HCT116 (cell line): ENCODE results near the gene COPG2. TPM values are rescaled to one million over a fixed set of nuclear protein-coding genes. Genes with fewer than 3 reads are reported as not detected.

Experiments used
- ATAC-seq: fragments of 200-7000 bp; cut with Tn5 transposase; 2 replicates; pipeline ENCODE4 v1.9.1; 2020; ENCODE audit warnings: mild to moderate bottlenecking, moderate library complexity
- BruUV-seq: library from RNA; stranded (reverse); fragments of 400-500 nt; replicated peaks from 2 replicates; lab custom pipeline; 2021; lab: Mats Ljungman, UMichigan
- CTCF ChIA-PET: fragments of 300-600 bp; sonication (Branson Sonifier 250); formaldehyde crosslinking; loops from one replicate; lab custom pipeline; 2021; ENCODE audit warnings: antibody characterized with exemption; lab: Charles Lee
- POLR2A ChIA-PET: fragments of 300-600, 350-600 bp; sonication (Branson Sonifier 250); formaldehyde crosslinking; loops from one replicate; lab custom pipeline; 2021; ENCODE audit warnings: antibody characterized with exemption; lab: Charles Lee
- RAD21 ChIA-PET, 2 experiments: fragments of 300-600 bp; sonication (Branson Sonifier 250); formaldehyde crosslinking; loops; one replicate each; lab custom pipeline; 2023; ENCODE audit warnings: low total read pairs in 2 of 2; ENCODE audit not compliant: uncharacterized antibody in 2 of 2, unreplicated experiment in 2 of 2, low non-redundant PET in 1 of 2; lab: Charles Lee
- DNase-seq: peaks from one replicate; pipeline ENCODE4 v3.0.0-alpha.2; 2010; ENCODE audit warnings: low read depth, low spot score
- H2AFZ ChIP-seq: fragments of 200-600 bp; shearing (Covaris generic), sonication (generic); 2 replicates; pipeline ENCODE4 v1.6.1; 2017; ENCODE audit warnings: low read depth, mixed run types, mixed read lengths, antibody characterized with exemption, low read length; ENCODE audit not compliant: poor library complexity, severe bottlenecking
- H3K27ac ChIP-seq: 2 replicates; pipeline ENCODE4 v1.5.1; 2012; ENCODE audit warnings: low read depth, low read length
- H3K27me3 ChIP-seq: fragments of 200-600 bp; sonication (generic); 2 replicates; pipeline ENCODE4 v1.6.1; 2016; ENCODE audit warnings: mixed run types, low read length, mixed read lengths; ENCODE audit not compliant: insufficient read depth
- H3K36me3 ChIP-seq, 2 experiments: fragments of 200-500 bp in 1 of 2; fragments of 200-600 bp in 1 of 2; sonication (Bioruptor generic) in 1 of 2; sonication (generic) in 1 of 2; 2 replicates each; pipeline versions ENCODE4 v1.5.1 to v1.6.1; 2014 to 2016; ENCODE audit warnings: low read length in 2 of 2, inconsistent platforms in 1 of 2, mixed read lengths in 1 of 2, mixed run types in 1 of 2; ENCODE audit not compliant: insufficient read depth in 2 of 2, control insufficient read depth in 1 of 2
- H3K4me1 ChIP-seq, 2 experiments: fragments of 200-600 bp in 1 of 2; sonication (generic) in 1 of 2; 2 replicates each; pipeline versions ENCODE4 v1.5.1 to v1.6.1; 2012 to 2017; ENCODE audit warnings: low read length in 2 of 2, inconsistent platforms in 1 of 2, mild to moderate bottlenecking in 1 of 2, mixed read lengths in 1 of 2, mixed run types in 1 of 2, moderate library complexity in 1 of 2; ENCODE audit not compliant: insufficient read depth in 2 of 2, control insufficient read depth in 1 of 2
- H3K4me2 ChIP-seq: fragments of 200-600 bp; sonication (generic); 2 replicates; pipeline ENCODE4 v1.6.1; 2017; ENCODE audit warnings: mixed run types, low read length, mixed read lengths
- H3K4me3 ChIP-seq, 2 experiments: fragments of 200-600 bp in 1 of 2; sonication (generic) in 1 of 2; replicated peaks in 1 of 2; 2 replicates each; pipeline ENCODE4 v1.5.1; 2011 to 2016; ENCODE audit warnings: low read length in 2 of 2, control low read depth in 1 of 2, low read depth in 1 of 2, mild to moderate bottlenecking in 1 of 2, mixed read lengths in 1 of 2, mixed run types in 1 of 2
- H3K79me2 ChIP-seq: fragments of 200-600 bp; sonication (generic); 2 replicates; pipeline ENCODE4 v1.6.1; 2017; ENCODE audit warnings: mild to moderate bottlenecking, mixed run types, low read length, moderate library complexity, mixed read lengths; ENCODE audit not compliant: insufficient read depth
- H3K9ac ChIP-seq: fragments of 200-600 bp; sonication (generic); 2 replicates; pipeline ENCODE4 v1.6.1; 2016; ENCODE audit warnings: low read length, mixed read lengths
- H3K9me2 ChIP-seq: fragments of 200-600 bp; sonication (generic), shearing (Covaris generic); 2 replicates; pipeline ENCODE4 v1.6.1; 2017; ENCODE audit warnings: mixed run types, mild to moderate bottlenecking, moderate library complexity; ENCODE audit not compliant: insufficient read depth
- H3K9me3 ChIP-seq, 2 experiments: fragments of 200-500 bp in 1 of 2; fragments of 200-600 bp in 1 of 2; sonication (Bioruptor generic) in 1 of 2; sonication (generic) in 1 of 2; 2 replicates each; pipeline ENCODE4 v1.6.1; 2014 to 2017; ENCODE audit warnings: low read length in 2 of 2, mixed read lengths in 2 of 2, inconsistent platforms in 1 of 2, low read depth in 1 of 2, mild to moderate bottlenecking in 1 of 2, mixed run types in 1 of 2, moderate library complexity in 1 of 2; ENCODE audit not compliant: control insufficient read depth in 1 of 2, insufficient read depth in 1 of 2
- H4K20me1 ChIP-seq: fragments of 200-600 bp; sonication (generic), shearing (Covaris generic); 2 replicates; pipeline ENCODE4 v1.6.1; 2017; ENCODE audit warnings: mixed run types, mild to moderate bottlenecking, moderate library complexity; ENCODE audit not compliant: insufficient read depth
- ATF3 ChIP-seq: IDR thresholded peaks from 2 replicates; pipeline ENCODE4 v1.6.1; 2012
- CBX3 ChIP-seq: IDR thresholded peaks from 2 replicates; pipeline ENCODE4 v1.6.1; 2012; ENCODE audit warnings: low read depth
- CTCF ChIP-seq, 3 experiments: fragments of 200-600 bp in 1 of 3; sonication (generic) in 1 of 3; IDR thresholded peaks in 2 of 3; conservative IDR thresholded peaks in 1 of 3; 2 replicates each; pipeline ENCODE4 v1.5.1; 2012 to 2017; ENCODE audit warnings: low read depth in 2 of 3, low read length in 2 of 3, antibody characterized with exemption in 1 of 3, borderline replicate concordance in 1 of 3, control low read depth in 1 of 3, mild to moderate bottlenecking in 1 of 3, mixed read lengths in 1 of 3, mixed run types in 1 of 3, moderate library complexity in 1 of 3; ENCODE audit not compliant: insufficient read depth in 1 of 3
- EGR1 ChIP-seq: IDR thresholded peaks from 2 replicates; pipeline ENCODE4 v1.6.1; 2012; ENCODE audit warnings: low read depth
- ELF1 ChIP-seq: IDR thresholded peaks from 2 replicates; pipeline ENCODE4 v1.6.1; 2012; ENCODE audit warnings: low read depth, borderline replicate concordance
- EZH2phosphoT487 ChIP-seq: fragments of 200-600 bp; IDR thresholded peaks from 2 replicates; pipeline ENCODE4 v1.6.1; 2018; ENCODE audit warnings: antibody characterized with exemption, borderline replicate concordance
- POLR2A ChIP-seq: IDR thresholded peaks from 2 replicates; pipeline ENCODE4 v1.7.0; 2011; ENCODE audit warnings: borderline replicate concordance; ENCODE audit not compliant: insufficient read depth, insufficient read length; ENCODE audit errors: extremely low read depth
- RAD21 ChIP-seq: IDR thresholded peaks from 2 replicates; pipeline ENCODE4 v1.6.1; 2012; ENCODE audit warnings: low read depth, mild to moderate bottlenecking
- SP1 ChIP-seq: IDR thresholded peaks from 2 replicates; pipeline ENCODE4 v1.6.1; 2012; ENCODE audit warnings: low read depth
- SRF ChIP-seq: IDR thresholded peaks from 2 replicates; pipeline ENCODE4 v1.6.1; 2012; ENCODE audit warnings: low read depth
- TCF7L2 ChIP-seq: IDR thresholded peaks from 2 replicates; pipeline ENCODE4 v1.7.0; 2011; ENCODE audit warnings: borderline replicate concordance, inconsistent platforms; ENCODE audit not compliant: insufficient read depth, insufficient read length; ENCODE audit errors: extremely low read depth
- YY1 ChIP-seq: IDR thresholded peaks from 2 replicates; pipeline ENCODE4 v1.6.1; 2011; ENCODE audit warnings: low read length, low read depth, moderate library complexity, mild to moderate bottlenecking; ENCODE audit not compliant: insufficient replicate concordance; ENCODE audit errors: extremely low read depth
- ZBTB33 ChIP-seq: IDR thresholded peaks from 2 replicates; pipeline ENCODE4 v1.6.1; 2011; ENCODE audit warnings: mild to moderate bottlenecking, low read length, moderate library complexity; ENCODE audit not compliant: insufficient replicate concordance; ENCODE audit errors: extremely low read depth
- intact Hi-C: fragments of 100-400 bp; cut with micrococcal nuclease; formaldehyde crosslinking; loops from 2 replicates; pipeline ENCODE4 v1.10.0; 2022
- total RNA-seq: library from RNA; stranded (reverse); gene quantifications from one replicate; pipeline ENCODE4 v1.2.1, GENCODE V29; 2021; ENCODE audit not compliant: unreplicated experiment

COPG2 gene
- total RNA-seq, 1 experiment from 2014 or later, result 31.0 TPM

GRCh38 chr7:130708766-130709165 lies 40.2 kb upstream of the COPG2 start (continued):
- TF ChIP-seq CTCF (IDR thresholded peaks at IDR 0.05 in 2 of 3, conservative IDR thresholded peaks at IDR 0.05 in 1 of 3; ENCODE audit: borderline replicate concordance in 1 of 3, insufficient read depth in 1 of 3, low read depth in 2 of 3, low read length in 2 of 3) (no peak), POLR2A (no peak), YY1 (no peak), SRF (no peak), ELF1 (no peak), EZH2phosphoT487 (no peak)

- Histone ChIP-seq H3K4me1 (no peaks in the 10 kb centered on the region), H3K9me3 (no peaks in the 10 kb centered on the region), H3K36me3 (no peaks in the 10 kb centered on the region), H3K4me2 (no peak overlapping the region), H3K4me3 (no peak overlapping the region), H3K27ac (no peak overlapping the region), H4K20me1 (no peaks in the 10 kb centered on the region), H3K27me3 (no peaks in the 10 kb centered on the region), H3K79me2 (no peaks in the 10 kb centered on the region), H2AFZ (no peak overlapping the region), H3K9ac (no peak overlapping the region), H3K9me2 (no peaks in the 10 kb centered on the region)
- CTCF ChIA-PET, result no interaction called here
- no peak for TF ChIP-seq ATF3
- no peak for TF ChIP-seq SP1
- TF ChIP-seq ZBTB33, result no peak
- TF ChIP-seq RAD21, result no peak
- TF ChIP-seq CBX3, result no peak
- no peak for TF ChIP-seq TCF7L2
- TF ChIP-seq SRF, result no peak
- TF ChIP-seq POLR2A, result no peak
- no peak for TF ChIP-seq EGR1
- POLR2A ChIA-PET, result no interaction called here
- BruUV-seq, result no TSS peak
- RAD21 ChIA-PET, result no interaction called here
- intact Hi-C loops, result no loop called here
- DNase-seq (no peak), ATAC-seq (no peak)
Observed at GRCh38 chr7:130708001-130708400, 39.5 kb upstream of the COPG2 start.
